OCI-M2 (cell line): ENCODE measurements around the gene CSNK2A2.

Experiments used
- DNase-seq: peaks from one replicate; lab custom pipeline; 2025; ENCODE audit not compliant: unreplicated experiment; lab: John Stamatoyannopoulos, UW

CSNK2A2 gene

DNA sequence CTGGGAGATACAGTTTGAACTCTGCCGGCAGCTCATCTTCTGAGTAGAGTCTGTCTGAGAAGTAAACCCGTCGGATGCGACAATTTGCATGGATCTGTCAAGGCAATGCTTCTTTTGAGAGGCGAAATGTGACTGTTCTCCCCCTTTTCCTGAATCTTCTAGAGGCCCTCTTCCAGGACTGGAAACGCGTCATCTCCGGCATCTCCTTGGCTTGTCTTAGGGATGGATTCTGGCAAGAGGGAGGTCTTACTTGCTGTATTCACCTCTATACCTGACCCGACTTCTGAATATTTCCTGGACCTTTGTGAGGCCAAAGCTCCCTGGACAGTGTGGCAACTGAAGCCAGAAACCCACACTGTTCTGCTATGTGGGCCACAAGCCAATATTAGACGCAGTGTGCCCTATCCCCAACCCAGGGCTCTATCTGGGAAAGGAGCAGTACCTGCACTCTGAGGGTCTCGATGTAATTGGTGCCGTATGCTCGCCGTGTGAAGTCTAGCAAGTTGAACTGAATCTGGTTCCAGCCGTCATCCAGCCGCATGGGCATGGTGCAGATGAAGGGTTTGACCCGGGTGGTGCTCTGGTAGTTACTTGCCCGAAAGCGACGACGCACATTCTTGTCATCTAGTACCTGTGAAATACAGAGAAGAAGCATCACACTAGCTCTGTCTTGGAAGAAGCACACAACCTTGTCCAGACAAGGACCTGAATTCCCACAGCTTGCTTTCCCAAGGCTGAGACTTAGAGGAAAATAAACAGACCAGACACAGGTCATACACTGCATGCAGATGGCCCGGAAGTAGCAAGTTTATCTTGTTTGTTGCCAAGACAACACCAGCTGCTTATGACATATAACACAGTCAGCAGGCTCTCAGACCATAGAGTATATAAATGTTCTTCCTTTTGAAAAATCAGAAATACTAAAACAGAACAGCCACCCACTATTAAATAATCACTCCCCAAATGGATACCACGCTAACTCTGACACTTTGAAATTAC lies 82.8 kb downstream of the CSNK2A2 start:
- no peak for DNase-seq

DNA sequence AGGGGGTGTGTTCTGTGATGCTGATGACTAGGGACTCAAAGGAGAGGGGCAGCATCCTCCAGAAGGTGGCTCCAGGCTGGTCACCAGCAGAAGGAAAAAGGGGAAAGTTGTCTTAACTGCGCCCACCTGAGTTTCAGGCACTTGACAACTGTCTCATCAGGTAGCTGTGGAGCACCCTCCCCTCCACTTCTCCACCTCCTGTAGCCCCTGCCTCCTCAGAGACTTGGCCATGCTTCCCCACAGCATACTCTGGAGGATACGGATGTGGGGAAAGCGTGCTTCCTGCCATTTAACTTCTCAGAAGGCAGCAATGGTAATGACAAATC lies 86.6 kb downstream of the CSNK2A2 start:
- no peak for DNase-seq

DNA sequence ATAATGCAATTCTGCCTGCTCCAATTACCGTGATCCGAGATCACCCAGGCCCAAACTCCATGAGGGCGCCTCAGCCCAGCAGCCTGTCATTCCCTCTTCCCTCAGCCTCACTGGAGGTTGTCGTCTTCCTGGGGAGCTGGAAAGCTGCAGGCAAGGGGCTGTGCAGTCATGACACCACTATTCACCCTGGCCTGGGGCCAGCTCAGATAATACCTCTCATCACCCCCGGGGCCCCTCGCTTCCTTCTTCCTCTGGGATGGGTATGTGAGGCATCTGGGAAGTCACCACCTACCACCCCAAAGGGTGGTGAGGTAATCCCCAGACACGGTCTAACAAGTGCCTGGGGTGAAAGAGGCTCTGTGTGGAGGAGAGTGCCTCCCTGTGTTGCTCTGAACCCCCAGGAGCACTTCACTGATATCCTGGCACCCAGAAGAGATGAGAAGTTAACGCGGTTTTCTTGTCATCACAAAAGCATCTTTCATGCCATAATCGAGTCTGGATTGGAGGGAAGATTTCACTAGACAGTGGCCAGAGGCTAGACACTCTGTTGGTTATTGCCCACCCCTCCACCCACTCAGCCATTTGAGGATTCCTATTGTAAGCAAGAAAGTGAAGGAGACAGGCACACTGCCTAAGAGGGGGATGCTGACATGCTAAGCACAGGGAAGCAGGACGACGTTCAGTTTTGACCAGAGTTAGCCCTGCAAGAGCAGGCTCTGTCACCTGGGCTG lies 87.2 kb downstream of the CSNK2A2 start:
- no peak for DNase-seq

DNA sequence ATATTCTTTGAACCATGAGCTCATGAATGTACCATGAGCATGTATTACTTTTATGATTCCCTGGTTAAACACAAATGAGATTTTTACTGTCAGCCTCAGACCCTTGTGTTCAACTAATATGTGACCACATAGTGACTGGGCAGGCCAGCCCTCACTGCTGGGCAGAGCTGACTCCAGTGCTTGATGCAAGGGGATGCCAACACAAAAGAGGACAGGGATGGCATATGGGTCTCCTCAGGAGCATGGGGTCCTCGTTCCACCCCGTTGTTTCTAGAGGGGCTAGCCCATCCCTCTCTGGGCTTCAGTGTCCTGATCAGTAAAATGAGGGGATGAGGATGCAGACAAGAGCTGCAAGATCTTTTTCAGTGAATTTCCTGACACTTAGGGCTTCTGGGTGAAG lies 88.0 kb downstream of the CSNK2A2 start:
- DNase-seq, result no peak

DNA sequence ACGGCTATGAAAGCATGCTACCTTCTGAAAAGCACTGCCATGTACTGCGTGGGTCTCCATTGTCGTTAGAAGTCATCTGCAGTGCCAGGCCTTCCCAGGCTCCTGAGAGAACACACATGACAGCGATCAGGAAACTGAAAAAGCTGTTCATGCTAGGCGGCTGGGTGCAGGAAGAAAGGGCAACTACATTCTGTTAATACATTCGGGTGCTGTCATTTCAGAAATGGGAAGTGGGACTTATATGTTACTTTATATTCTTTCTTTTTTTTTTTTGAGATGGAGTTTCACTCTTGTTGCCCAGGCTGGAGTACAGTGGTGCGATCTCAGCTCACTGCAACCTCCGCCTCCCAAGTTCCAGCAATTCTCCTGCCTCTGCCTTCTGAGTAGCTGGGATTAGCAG lies 88.6 kb downstream of the CSNK2A2 start:
- DNase-seq, result no peak
